ENCODE data around the gene FBXL16. TPM values are rescaled to one million over a fixed set of nuclear protein-coding genes. Genes with fewer than 3 reads are reported as not detected.

The FBXL16 gene
- total and polyA plus RNA-seq, 2 experiments from 2014 or later, result 0.29 to 0.54 TPM

- no peak overlapping the region for H3K4me3 ChIP-seq
- H3K4me1 ChIP-seq (ENCODE audit: insufficient read depth), result peaks cover 10% of the 10 kb centered on the region
- in situ Hi-C loops (cut with MboI), result no loop called here
- H3K9ac ChIP-seq, result no peak overlapping the region
- WGBS, 2 experiments (ENCODE audit: low coverage in 1 of 2, low lambda C conversion rate in 2 of 2, missing lambda C conversion rate in 2 of 2), result 53 to 64% methylated on average over 43 to 45 of the region's 57 CpGs
- H3K27me3 ChIP-seq (replicated peaks; ENCODE audit: insufficient read depth), result no peaks in the 10 kb centered on the region
- DNase-seq, result no peak
- peaks cover 13% of the 10 kb centered on the region; the same call in 1 of the 2 replicates for H3F3A ChIP-seq (ENCODE audit: insufficient read depth)
- no peak overlapping the region for H3K27ac ChIP-seq
- H3K79me2 ChIP-seq (ENCODE audit: insufficient read depth), result peaks cover 19% of the 10 kb centered on the region
- H3K4me2 ChIP-seq (ENCODE audit: unreplicated experiment), result no peak overlapping the region
- H2AFZ ChIP-seq, result no peak overlapping the region
- H4K20me1 ChIP-seq (ENCODE audit: insufficient read depth), result no peaks in the 10 kb centered on the region
- H3K36me3 ChIP-seq (ENCODE audit: low read depth), result peaks cover 10% of the 10 kb centered on the region; the same call in 1 of the 2 replicates
- H3K9me3 ChIP-seq (ENCODE audit: low read depth), result no peaks in the 10 kb centered on the region
- TF ChIP-seq EZH2phosphoT487 (IDR thresholded peaks at IDR 0.05; ENCODE audit: insufficient read depth, low read depth), result no peak
- no peak for TF ChIP-seq EZH2 (IDR thresholded peaks at IDR 0.05; ENCODE audit: insufficient read depth, poor library complexity, severe bottlenecking)
- H3K9me2 ChIP-seq (ENCODE audit: insufficient read depth), result no peaks in the 10 kb centered on the region
Measured at GRCh38 chr16:677316-678190, 28.0 kb downstream of the FBXL16 start.

DNA sequence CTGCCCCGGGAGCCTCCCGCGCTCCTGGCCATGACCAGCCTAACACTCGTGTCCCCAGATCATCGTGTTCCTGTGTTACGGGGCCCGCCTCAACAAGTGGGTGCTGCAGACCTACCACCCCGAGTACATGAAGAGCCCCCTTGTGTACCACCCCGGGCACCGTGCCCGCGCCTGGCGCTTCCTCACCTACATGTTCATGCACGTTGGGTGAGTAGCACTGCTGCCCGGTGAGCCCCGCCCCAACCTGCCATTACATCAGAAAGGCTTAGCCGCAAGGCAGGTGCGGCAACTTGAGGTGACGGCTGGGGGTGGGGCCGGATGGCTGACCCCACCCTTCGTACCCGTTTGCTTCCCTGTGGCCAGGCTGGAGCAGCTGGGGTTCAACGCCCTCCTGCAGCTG is 28.7 kb downstream of the FBXL16 start:
- no peaks in the 10 kb centered on the region for H3K9me2 ChIP-seq (ENCODE audit: insufficient read depth)
- no peak for TF ChIP-seq EZH2phosphoT487 (IDR thresholded peaks at IDR 0.05; ENCODE audit: insufficient read depth, low read depth)
- TF ChIP-seq EZH2 (IDR thresholded peaks at IDR 0.05; ENCODE audit: insufficient read depth, poor library complexity, severe bottlenecking), result no peak
- H3K9ac ChIP-seq, result no peak overlapping the region
- DNase-seq, result no peak
- H3K4me3 ChIP-seq, result no peak overlapping the region
- no peak overlapping the region for H3K4me2 ChIP-seq (ENCODE audit: unreplicated experiment)
- H4K20me1 ChIP-seq (ENCODE audit: insufficient read depth), result no peaks in the 10 kb centered on the region
- peaks cover 13% of the 10 kb centered on the region for H3K79me2 ChIP-seq (ENCODE audit: insufficient read depth)
- H3K4me1 ChIP-seq (ENCODE audit: insufficient read depth), result peaks cover 7% of the 10 kb centered on the region
- H3F3A ChIP-seq (ENCODE audit: insufficient read depth), result peaks cover 7% of the 10 kb centered on the region; the same call in 1 of the 2 replicates
- no peaks in the 10 kb centered on the region for H3K27me3 ChIP-seq (replicated peaks; ENCODE audit: insufficient read depth)
- in situ Hi-C loops (cut with MboI), result no loop called here
- no peak overlapping the region for H3K27ac ChIP-seq
- WGBS, 2 experiments (ENCODE audit: low coverage in 1 of 2, low lambda C conversion rate in 2 of 2, missing lambda C conversion rate in 2 of 2), result 74 to 83% methylated on average over 23 of the region's 23 CpGs
- H3K9me3 ChIP-seq (ENCODE audit: low read depth), result no peaks in the 10 kb centered on the region
- H2AFZ ChIP-seq, result no peak overlapping the region
- peaks cover 3% of the 10 kb centered on the region; the same call in 1 of the 2 replicates for H3K36me3 ChIP-seq (ENCODE audit: low read depth)

DNA sequence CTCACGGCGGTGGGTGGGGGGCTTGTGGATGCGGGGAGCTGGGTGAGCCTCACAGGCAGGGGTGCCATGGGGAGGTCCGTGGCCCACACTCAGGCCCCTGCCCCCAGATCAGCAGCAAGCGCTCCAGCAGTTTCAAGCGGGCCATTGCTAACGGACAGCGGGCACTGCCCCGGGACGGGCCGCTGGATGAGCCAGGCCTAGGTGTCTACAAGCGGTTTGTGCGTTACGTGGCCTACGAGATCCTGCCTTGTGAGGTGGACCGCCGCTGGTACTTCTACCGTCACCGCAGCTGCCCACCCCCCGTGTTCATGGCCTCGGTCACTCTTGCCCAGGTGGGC is 29.1 kb downstream of the FBXL16 start:
- H3K9ac ChIP-seq, result no peak overlapping the region
- no peak overlapping the region for H3K4me2 ChIP-seq (ENCODE audit: unreplicated experiment)
- no peaks in the 10 kb centered on the region for H3K9me2 ChIP-seq (ENCODE audit: insufficient read depth)
- H3K4me3 ChIP-seq, result no peak overlapping the region
- 90 to 91% methylated on average over 20 to 21 of the region's 21 CpGs for WGBS, 2 experiments (ENCODE audit: low coverage in 1 of 2, low lambda C conversion rate in 2 of 2, missing lambda C conversion rate in 2 of 2)
- peaks cover 9% of the 10 kb centered on the region for H3K79me2 ChIP-seq (ENCODE audit: insufficient read depth)
- no peaks in the 10 kb centered on the region for H4K20me1 ChIP-seq (ENCODE audit: insufficient read depth)
- H3K27ac ChIP-seq, result no peak overlapping the region
- in situ Hi-C loops (cut with MboI), result no loop called here
- TF ChIP-seq EZH2phosphoT487 (IDR thresholded peaks at IDR 0.05; ENCODE audit: insufficient read depth, low read depth) (no peak), EZH2 (IDR thresholded peaks at IDR 0.05; ENCODE audit: insufficient read depth, poor library complexity, severe bottlenecking) (no peak)
- peaks cover 3% of the 10 kb centered on the region for H3K4me1 ChIP-seq (ENCODE audit: insufficient read depth)
- no peak overlapping the region for H2AFZ ChIP-seq
- DNase-seq, result no peak
- no peaks in the 10 kb centered on the region for H3K27me3 ChIP-seq (replicated peaks; ENCODE audit: insufficient read depth)
- no peaks in the 10 kb centered on the region for H3K36me3 ChIP-seq (ENCODE audit: low read depth)
- 0 out of 2 replicates have a peak, but pooled peaks cover 3% of the 10 kb centered on the region for H3F3A ChIP-seq (ENCODE audit: insufficient read depth)
- no peaks in the 10 kb centered on the region for H3K9me3 ChIP-seq (ENCODE audit: low read depth)

DNA sequence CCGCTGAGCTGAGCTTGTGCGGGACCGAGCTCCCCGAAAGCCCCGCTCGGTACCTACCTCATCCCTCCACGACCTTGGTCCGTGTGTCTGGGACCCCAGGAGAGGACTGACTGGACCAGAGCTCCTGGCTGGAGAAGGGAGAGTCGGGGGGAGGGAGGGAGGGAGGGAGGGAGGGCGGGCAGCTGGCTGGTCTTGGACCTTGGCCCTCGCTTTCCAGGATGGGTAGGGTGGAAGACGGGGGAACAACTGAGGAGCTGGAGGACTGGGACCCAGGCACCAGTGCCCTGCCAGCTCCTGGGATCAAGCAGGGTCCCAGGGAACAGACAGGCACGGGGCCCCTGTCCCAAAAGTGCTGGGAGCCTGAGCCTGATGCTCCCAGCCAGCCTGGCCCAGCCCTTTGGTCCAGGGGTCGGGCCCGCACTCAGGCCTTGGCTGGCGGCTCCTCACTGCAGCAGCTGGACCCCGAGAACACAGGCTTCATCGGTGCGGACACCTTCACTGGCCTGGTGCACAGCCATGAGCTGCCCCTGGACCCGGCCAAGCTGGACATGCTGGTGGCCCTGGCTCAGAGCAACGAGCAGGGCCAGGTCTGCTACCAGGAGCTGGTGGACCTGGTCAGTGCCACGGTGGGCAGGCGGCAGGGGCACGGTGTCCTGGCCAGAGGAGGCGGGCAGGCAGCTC is 29.6 kb downstream of the FBXL16 start:
- no peaks in the 10 kb centered on the region for H3K4me1 ChIP-seq (ENCODE audit: insufficient read depth)
- peak overlapping the region; percentile 79 for H3K4me2 ChIP-seq (ENCODE audit: unreplicated experiment)
- peak overlapping the region; percentile 68 for H3K4me3 ChIP-seq
- peaks cover 4% of the 10 kb centered on the region for H3K79me2 ChIP-seq (ENCODE audit: insufficient read depth)
- no peaks in the 10 kb centered on the region for H4K20me1 ChIP-seq (ENCODE audit: insufficient read depth)
- in situ Hi-C loops (cut with MboI), result no loop called here
- no peaks in the 10 kb centered on the region for H3K27me3 ChIP-seq (replicated peaks; ENCODE audit: insufficient read depth)
- no peak overlapping the region for H2AFZ ChIP-seq
- no peaks in the 10 kb centered on the region for H3K36me3 ChIP-seq (ENCODE audit: low read depth)
- no peak overlapping the region for H3K27ac ChIP-seq
- H3K9me3 ChIP-seq (ENCODE audit: low read depth), result no peaks in the 10 kb centered on the region
- H3K9ac ChIP-seq, result 0 out of 2 replicates have a peak overlapping the region, but pooled peaks have one; percentile 57
- no peak for DNase-seq
- no peak for TF ChIP-seq EZH2phosphoT487 (IDR thresholded peaks at IDR 0.05; ENCODE audit: insufficient read depth, low read depth)
- no peak for TF ChIP-seq EZH2 (IDR thresholded peaks at IDR 0.05; ENCODE audit: insufficient read depth, poor library complexity, severe bottlenecking)
- H3F3A ChIP-seq (ENCODE audit: insufficient read depth), result no peaks in the 10 kb centered on the region
- H3K9me2 ChIP-seq (ENCODE audit: insufficient read depth), result no peaks in the 10 kb centered on the region
- WGBS, 2 experiments (ENCODE audit: low coverage in 1 of 2, low lambda C conversion rate in 2 of 2, missing lambda C conversion rate in 2 of 2), result 41 to 43% methylated on average over 20 to 23 of the region's 25 CpGs

Data from GM23248 (cell line).